HepG2 (cell line): ENCODE measurements around the gene HOXD4. TPM values are rescaled to one million over a fixed set of nuclear protein-coding genes. Genes with fewer than 3 reads are reported as not detected.

Experiments
- AHR ChIP-seq: IDR thresholded peaks from 2 replicates; pipeline ENCODE4 v1.6.1; 2018; ENCODE audit warnings: missing genetic modification reagents, missing compliant biosample characterization
- ELF1 ChIP-seq: sonication (generic); formaldehyde crosslinking; IDR thresholded peaks from 2 replicates; pipeline ENCODE4 v1.4.0; 2020; ENCODE audit warnings: missing genetic modification reagents
- IRF2 ChIP-seq: IDR thresholded peaks from 2 replicates; pipeline ENCODE4 v1.6.1; 2018; ENCODE audit warnings: missing genetic modification reagents, missing compliant biosample characterization
- JUN ChIP-seq: sonication (generic); formaldehyde crosslinking; IDR thresholded peaks from 2 replicates; pipeline ENCODE4 v1.4.0; 2020; ENCODE audit warnings: mild to moderate bottlenecking, missing genetic modification reagents
- MBD4 ChIP-seq: IDR thresholded peaks from 2 replicates; pipeline ENCODE4 v1.6.1; 2012; ENCODE audit warnings: low read length, inconsistent platforms, borderline replicate concordance
- PHF21A ChIP-seq: sonication (generic); formaldehyde crosslinking; IDR thresholded peaks from 2 replicates; pipeline ENCODE4 v1.5.0; 2020; ENCODE audit warnings: mild to moderate bottlenecking, missing genetic modification reagents
- SNAI1 ChIP-seq: sonication (generic); formaldehyde crosslinking; IDR thresholded peaks from 2 replicates; pipeline ENCODE4 v1.5.0; 2020; ENCODE audit warnings: mild to moderate bottlenecking, missing genetic modification reagents, borderline replicate concordance
- SNRNP70 ChIP-seq: fragments of 200-400 bp; formaldehyde crosslinking; IDR thresholded peaks from 2 replicates; pipeline ENCODE4 v1.6.1; 2017; ENCODE audit warnings: mild to moderate bottlenecking, low read depth, low read length, moderate library complexity
- TARDBP ChIP-seq: sonication (generic); formaldehyde crosslinking; IDR thresholded peaks from 2 replicates; pipeline ENCODE4 v1.8.0; 2022; ENCODE audit warnings: mild to moderate bottlenecking, missing genetic modification reagents
- TGIF2 ChIP-seq: IDR thresholded peaks from 2 replicates; pipeline ENCODE4 v1.6.1; 2016; ENCODE audit warnings: control low read depth, missing compliant biosample characterization
- ZFP36L1 ChIP-seq: sonication (generic); formaldehyde crosslinking; IDR thresholded peaks from 2 replicates; pipeline ENCODE4 v1.8.0; 2022; ENCODE audit warnings: mild to moderate bottlenecking, missing genetic modification reagents, moderate library complexity
- ZFYVE20 ChIP-seq: sonication (generic); formaldehyde crosslinking; IDR thresholded peaks from 2 replicates; pipeline ENCODE4 v1.8.0; 2023; ENCODE audit warnings: low read depth, mild to moderate bottlenecking, moderate library complexity, missing genetic modification reagents, borderline replicate concordance
- ZNF143 ChIP-seq: sonication (generic); formaldehyde crosslinking; IDR thresholded peaks from 2 replicates; pipeline ENCODE4 v1.4.0; 2020; ENCODE audit warnings: missing genetic modification reagents
- ZNF205 ChIP-seq: IDR thresholded peaks from 2 replicates; pipeline ENCODE4 v1.6.1; 2018; ENCODE audit warnings: missing biosample characterization, missing genetic modification reagents
- ZNF326 ChIP-seq: sonication (generic); formaldehyde crosslinking; IDR thresholded peaks from 2 replicates; pipeline ENCODE4 v1.4.0; 2020; ENCODE audit warnings: missing genetic modification reagents, borderline replicate concordance
- ZNF563 ChIP-seq: sonication (generic); formaldehyde crosslinking; IDR thresholded peaks from 2 replicates; pipeline ENCODE4 v1.8.0; 2022; ENCODE audit warnings: mild to moderate bottlenecking, moderate library complexity, missing genetic modification reagents
- ZNF572 ChIP-seq: sonication (generic); formaldehyde crosslinking; IDR thresholded peaks from 2 replicates; pipeline ENCODE4 v1.5.1; 2020; ENCODE audit warnings: mild to moderate bottlenecking, missing genetic modification reagents
- ZNF703 ChIP-seq: sonication (generic); formaldehyde crosslinking; IDR thresholded peaks from 2 replicates; pipeline ENCODE4 v1.5.1; 2020; ENCODE audit warnings: missing genetic modification reagents, mild to moderate bottlenecking, moderate library complexity, borderline replicate concordance
- ZNF747 ChIP-seq: sonication (generic); formaldehyde crosslinking; IDR thresholded peaks from 2 replicates; pipeline ENCODE4 v1.8.1; 2023; ENCODE audit warnings: missing genetic modification reagents, mild to moderate bottlenecking, borderline replicate concordance
- ZNF776 ChIP-seq: sonication (generic); formaldehyde crosslinking; IDR thresholded peaks from 2 replicates; pipeline ENCODE4 v1.4.0; 2020; ENCODE audit warnings: mild to moderate bottlenecking, missing genetic modification reagents
- ZNF883 ChIP-seq: sonication (generic); formaldehyde crosslinking; IDR thresholded peaks from 2 replicates; pipeline ENCODE4 v1.5.1; 2020; ENCODE audit warnings: mild to moderate bottlenecking, missing genetic modification reagents; ENCODE audit errors: not compliant biosample characterization
- polyA plus RNA-seq, 8 experiments: library from polyadenylated mRNA; depleted of rRNA in 3 of 8; stranded (reverse) in 7 of 8; unstranded in 1 of 8; fragments of >200 nt; fragmentation: Illumina TruSeq in 4 of 8; extraction: Trizol in 4 of 8; gene quantifications; 2 replicates each; pipeline versions ENCODE4 v1.2.1 to v1.2.3, GENCODE V29; 2011 to 2016; ENCODE audit warnings: low read depth in 4 of 8, missing spikeins in 1 of 8, mixed read lengths in 1 of 8; ENCODE audit not compliant: insufficient read depth in 1 of 8
- total RNA-seq, 5 experiments: library from RNA; depleted of rRNA; stranded (reverse); fragments of >200 nt; fragmentation: Illumina TruSeq; extraction: Trizol; gene quantifications; 2 replicates each; pipeline ENCODE4 v1.2.3, GENCODE V29; 2016; ENCODE audit warnings: low read depth in 1 of 5
- TF ChIP-seq, protein P1 (sequence below): sonication (generic); formaldehyde crosslinking; IDR thresholded peaks from 2 replicates; pipeline ENCODE4 v1.8.0; 2022; ENCODE audit warnings: missing genetic modification reagents, mild to moderate bottlenecking, borderline replicate concordance
- TF ChIP-seq, protein P2 (sequence below): sonication (generic); formaldehyde crosslinking; IDR thresholded peaks from 2 replicates; pipeline ENCODE4 v1.8.0; 2023; ENCODE audit warnings: mild to moderate bottlenecking, missing genetic modification reagents
- TF ChIP-seq, protein P3 (sequence below): sonication (generic); formaldehyde crosslinking; IDR thresholded peaks from 2 replicates; pipeline ENCODE4 v1.4.0; 2020; ENCODE audit warnings: mild to moderate bottlenecking, missing genetic modification reagents
- TF ChIP-seq, protein P4 (sequence below): sonication (generic); formaldehyde crosslinking; IDR thresholded peaks from 2 replicates; pipeline ENCODE4 v1.4.0; 2020; ENCODE audit warnings: low read depth, mild to moderate bottlenecking, missing genetic modification reagents

The HOXD4 gene
- total and polyA plus RNA-seq, 2 of the 13 experiments (the other 11 are each of a cell fraction or from before 2014, with no cell fraction given), result not detected

DNA sequence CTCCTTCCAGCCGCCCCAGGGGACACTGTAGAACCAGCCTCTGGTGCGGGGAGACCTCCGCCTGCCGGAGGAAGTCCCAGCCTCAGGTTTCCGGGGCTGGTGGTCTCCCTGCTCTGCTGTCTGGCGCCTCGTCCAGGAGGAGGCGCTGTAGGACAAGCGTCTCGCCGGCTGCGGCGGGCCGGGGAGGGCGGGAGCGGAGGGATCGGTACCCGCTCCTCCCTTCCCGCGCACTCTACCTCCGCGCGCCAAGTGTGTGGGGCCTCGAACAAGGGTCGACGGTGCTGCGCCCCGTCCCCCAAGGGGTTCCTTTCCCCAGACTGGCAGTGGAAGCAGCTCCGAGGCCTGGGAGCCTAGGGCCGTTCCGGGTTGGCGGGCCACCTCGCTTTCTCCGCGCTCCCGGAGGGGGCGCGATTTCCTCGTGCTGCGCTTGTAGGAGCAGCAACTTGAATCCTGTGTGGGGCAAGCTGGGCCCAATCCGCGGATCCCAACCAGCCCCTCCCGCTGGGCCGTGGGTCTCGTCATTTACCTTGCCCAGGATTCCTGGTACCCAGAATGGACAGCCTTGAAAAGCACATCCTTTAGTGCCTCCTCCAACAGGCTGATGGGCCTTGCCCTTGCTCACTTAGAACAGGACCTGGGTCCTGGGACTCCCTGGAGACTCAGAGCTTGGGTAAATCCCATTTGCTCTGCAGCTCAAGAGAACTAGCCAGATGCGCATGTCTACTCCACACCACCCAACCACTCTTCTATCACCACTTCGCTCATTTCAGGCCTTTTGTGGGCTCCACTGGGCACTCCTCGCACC, 10.6 kb upstream of the HOXD4 start (continued):
- no peak for TF ChIP-seq ZFP36L1 (CRISPR knock-in tag)
- no peak for TF ChIP-seq ZNF326 (CRISPR knock-in tag)
- peak; percentile 83; the same call in 1 of the 2 replicates for TF ChIP-seq AHR (CRISPR knock-in tag)
- 0 out of 2 replicates have a peak, but pooled peaks have one; percentile 16 for TF ChIP-seq ZNF703 (CRISPR knock-in tag)
- peak; percentile 36; the same call in 1 of the 2 replicates for TF ChIP-seq SNAI1
- peak; percentile 85; the same call in 1 of the 2 replicates for TF ChIP-seq ZNF747 (CRISPR knock-in tag)
- TF ChIP-seq PHF21A (CRISPR knock-in tag), result no peak
- TF ChIP-seq ELF1 (CRISPR knock-in tag), result peak; percentile 75
- peak; percentile 59; the same call in 1 of the 2 replicates for TF ChIP-seq ZNF563 (CRISPR knock-in tag)
- TF ChIP-seq SNRNP70, result no peak
- TF ChIP-seq, protein P1, sequence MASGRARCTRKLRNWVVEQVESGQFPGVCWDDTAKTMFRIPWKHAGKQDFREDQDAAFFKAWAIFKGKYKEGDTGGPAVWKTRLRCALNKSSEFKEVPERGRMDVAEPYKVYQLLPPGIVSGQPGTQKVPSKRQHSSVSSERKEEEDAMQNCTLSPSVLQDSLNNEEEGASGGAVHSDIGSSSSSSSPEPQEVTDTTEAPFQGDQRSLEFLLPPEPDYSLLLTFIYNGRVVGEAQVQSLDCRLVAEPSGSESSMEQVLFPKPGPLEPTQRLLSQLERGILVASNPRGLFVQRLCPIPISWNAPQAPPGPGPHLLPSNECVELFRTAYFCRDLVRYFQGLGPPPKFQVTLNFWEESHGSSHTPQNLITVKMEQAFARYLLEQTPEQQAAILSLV, result peak; percentile 67; the same call in 1 of the 2 replicates
- TF ChIP-seq ZFYVE20, result 0 out of 2 replicates have a peak, but pooled peaks have one; percentile 26
- TF ChIP-seq, protein P2, sequence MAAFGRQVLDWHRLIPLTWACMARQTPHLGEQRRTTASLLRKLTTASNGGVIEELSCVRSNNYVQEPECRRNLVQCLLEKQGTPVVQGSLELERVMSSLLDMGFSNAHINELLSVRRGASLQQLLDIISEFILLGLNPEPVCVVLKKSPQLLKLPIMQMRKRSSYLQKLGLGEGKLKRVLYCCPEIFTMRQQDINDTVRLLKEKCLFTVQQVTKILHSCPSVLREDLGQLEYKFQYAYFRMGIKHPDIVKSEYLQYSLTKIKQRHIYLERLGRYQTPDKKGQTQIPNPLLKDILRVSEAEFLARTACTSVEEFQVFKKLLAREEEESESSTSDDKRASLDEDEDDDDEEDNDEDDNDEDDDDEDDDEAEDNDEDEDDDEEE (CRISPR knock-in tag), result peak; percentile 86
- peak; percentile 40; the same call in 1 of the 2 replicates for TF ChIP-seq ZNF205 (CRISPR knock-in tag)
- no peak for TF ChIP-seq ZNF572 (CRISPR knock-in tag)
- TF ChIP-seq, protein P3, sequence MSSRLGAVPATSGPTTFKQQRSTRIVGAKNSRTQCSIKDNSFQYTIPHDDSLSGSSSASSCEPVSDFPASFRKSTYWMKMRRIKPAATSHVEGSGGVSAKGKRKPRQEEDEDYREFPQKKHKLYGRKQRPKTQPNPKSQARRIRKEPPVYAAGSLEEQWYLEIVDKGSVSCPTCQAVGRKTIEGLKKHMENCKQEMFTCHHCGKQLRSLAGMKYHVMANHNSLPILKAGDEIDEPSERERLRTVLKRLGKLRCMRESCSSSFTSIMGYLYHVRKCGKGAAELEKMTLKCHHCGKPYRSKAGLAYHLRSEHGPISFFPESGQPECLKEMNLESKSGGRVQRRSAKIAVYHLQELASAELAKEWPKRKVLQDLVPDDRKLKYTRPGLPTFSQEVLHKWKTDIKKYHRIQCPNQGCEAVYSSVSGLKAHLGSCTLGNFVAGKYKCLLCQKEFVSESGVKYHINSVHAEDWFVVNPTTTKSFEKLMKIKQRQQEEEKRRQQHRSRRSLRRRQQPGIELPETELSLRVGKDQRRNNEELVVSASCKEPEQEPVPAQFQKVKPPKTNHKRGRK (CRISPR knock-in tag), result no peak
- no peak for TF ChIP-seq ZNF143 (CRISPR knock-in tag)
- peak; percentile 75 for TF ChIP-seq ZNF776 (CRISPR knock-in tag)
- peak; percentile 84 for TF ChIP-seq ZNF883 (CRISPR knock-in tag)
- no peak for TF ChIP-seq MBD4
- no peak for TF ChIP-seq JUN (CRISPR knock-in tag)
- TF ChIP-seq TGIF2, result 0 out of 2 replicates have a peak, but pooled peaks have one; percentile 47
- peak; percentile 33; the same call in 1 of the 2 replicates for TF ChIP-seq TARDBP (CRISPR knock-in tag)
- TF ChIP-seq IRF2, result peak; percentile 64; the same call in 1 of the 2 replicates
- TF ChIP-seq, protein P4, sequence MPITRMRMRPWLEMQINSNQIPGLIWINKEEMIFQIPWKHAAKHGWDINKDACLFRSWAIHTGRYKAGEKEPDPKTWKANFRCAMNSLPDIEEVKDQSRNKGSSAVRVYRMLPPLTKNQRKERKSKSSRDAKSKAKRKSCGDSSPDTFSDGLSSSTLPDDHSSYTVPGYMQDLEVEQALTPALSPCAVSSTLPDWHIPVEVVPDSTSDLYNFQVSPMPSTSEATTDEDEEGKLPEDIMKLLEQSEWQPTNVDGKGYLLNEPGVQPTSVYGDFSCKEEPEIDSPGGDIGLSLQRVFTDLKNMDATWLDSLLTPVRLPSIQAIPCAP (CRISPR knock-in tag), result no peak
